Activated T-cell treated with anti-CD3 and anti-CD28 coated beads for 1 hour (primary cell): ENCODE data around the gene RNF32.

Experiments
- DNase-seq: peaks from one replicate; pipeline ENCODE4 v3.0.0-alpha.2; 2020; ENCODE audit warnings: low read depth

RNF32 gene

DNA sequence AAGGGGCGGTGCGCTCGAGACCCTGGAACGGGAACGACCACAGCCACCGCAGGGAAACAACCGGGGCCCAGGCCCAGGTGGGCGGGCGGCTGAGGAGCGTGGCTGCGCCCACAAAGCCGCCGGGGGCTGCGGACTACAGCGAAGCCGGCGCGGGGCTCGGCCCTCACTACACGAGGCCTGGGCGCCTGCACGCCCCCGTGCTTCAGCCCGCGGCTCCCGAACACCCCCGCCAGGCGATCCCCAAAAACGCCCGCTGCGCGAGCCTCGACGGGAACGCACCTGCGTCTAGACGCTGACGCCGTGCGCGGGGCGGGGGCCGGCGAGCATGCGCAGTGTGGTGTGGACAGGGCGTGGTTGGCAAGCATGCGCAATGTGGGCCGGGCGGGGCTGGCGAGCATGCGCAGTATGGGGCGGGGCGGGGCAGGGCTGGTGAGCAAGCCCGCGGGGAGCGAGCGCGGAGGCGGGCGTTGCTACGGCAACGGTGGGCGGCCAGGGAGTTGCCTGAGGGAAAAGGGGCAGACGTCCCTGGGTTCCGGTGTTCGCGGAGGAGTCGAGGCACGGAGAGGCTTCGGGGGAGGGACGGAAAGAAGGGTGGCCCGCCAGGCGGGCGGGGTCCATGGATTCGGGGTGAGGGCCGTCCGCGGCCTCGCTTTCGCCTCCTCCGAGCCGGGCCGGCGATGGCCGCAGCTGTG, at the start of gene RNF32:
Gene RNF32 (plus strand): TSS at position 518 of the 692 bp plus-strand sequence. CDS start 3,104 bp downstream, outside the sequence.
- peak; percentile 99 for DNase-seq

DNA sequence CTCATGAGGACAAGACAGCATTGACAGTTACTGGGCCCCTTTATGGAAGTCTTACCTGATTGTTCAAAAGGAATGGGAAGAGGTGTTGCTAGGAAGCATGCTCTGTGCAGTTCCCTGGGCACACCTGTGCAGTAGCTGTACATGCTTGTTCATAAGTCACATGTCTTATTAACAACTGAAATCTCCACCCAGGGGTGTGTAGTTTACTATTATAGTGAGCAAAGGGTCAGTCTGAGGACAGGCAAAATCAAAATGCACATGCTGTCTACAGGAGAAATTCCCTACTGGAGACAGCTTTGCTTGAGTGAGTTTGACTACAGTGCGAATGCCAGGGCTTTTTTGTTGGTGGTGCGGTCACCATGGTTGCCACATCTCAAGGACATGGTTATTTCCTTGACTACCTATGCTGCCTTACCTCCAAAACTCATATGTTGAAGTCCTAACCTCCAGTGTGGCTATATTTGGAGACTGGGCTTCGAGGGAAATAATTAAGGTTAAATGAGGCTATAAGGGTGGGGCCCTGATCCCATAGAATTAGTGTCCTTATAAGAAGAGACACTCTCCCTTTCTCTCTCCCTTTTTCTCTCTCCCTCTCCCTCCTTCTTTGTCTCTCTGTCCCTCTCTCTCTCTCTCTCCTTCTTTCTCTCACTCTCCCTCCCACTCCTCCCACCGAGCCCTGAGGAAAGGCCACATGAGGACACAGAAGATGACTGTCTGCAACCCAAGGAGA, 48.3 kb upstream of the RNF32 start:
- no peak for DNase-seq

DNA sequence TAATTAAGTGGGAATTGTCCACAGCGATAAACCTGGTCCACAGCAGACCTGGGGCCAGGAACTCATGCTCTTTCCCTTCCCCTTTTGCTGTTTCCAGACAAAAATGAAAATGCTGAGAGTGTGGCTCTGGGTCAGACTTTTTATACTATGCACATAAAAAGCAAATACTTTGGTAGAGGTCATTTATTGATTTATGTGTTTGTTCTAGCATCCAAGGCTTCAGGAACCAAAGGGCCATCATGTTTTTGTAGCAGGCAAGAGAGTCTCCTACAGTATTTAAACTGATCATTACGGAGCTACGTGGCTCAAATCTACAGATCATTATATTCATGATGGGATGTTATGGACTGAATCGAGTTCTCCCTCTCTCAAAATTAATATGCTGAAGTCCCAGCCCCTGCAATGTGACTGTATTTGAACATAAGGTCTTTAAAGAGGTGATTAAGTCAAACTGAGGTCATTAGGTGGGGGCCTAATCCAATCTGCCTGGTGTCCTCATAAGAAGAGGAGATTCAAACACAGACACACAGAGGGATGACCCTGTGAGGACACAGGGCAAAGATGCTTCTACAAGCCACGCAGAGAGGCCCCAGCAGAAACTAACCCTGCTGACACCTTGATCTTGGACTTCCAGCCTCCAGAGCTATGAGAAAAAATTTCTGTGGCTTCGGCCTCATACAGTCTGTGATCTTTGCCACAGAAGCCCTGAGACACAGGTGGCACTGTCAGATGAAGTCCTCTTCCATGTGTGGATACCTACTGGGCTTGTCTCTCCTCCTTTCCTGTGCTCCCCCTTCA, 46.1 kb upstream of the RNF32 start:
- no peak for DNase-seq

DNA sequence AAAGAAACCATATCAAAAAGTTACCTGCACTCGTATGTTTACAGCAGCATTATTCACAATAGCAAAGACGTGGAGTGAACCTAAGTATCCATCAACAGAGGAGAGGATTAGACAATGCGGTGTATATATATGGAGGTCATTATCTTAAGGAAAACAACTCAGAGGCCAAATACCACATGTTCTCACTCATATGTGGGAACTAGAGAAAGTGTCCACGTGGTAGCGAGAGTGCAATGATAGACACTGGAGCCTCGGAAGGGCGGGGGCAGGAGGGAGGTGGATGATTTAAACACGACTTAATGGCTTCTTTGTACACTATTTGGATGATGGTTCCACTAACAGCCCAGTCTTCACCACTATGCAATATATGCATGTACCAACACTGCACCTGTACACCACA, 40.1 kb upstream of the RNF32 start:
- DNase-seq, result no peak

DNA sequence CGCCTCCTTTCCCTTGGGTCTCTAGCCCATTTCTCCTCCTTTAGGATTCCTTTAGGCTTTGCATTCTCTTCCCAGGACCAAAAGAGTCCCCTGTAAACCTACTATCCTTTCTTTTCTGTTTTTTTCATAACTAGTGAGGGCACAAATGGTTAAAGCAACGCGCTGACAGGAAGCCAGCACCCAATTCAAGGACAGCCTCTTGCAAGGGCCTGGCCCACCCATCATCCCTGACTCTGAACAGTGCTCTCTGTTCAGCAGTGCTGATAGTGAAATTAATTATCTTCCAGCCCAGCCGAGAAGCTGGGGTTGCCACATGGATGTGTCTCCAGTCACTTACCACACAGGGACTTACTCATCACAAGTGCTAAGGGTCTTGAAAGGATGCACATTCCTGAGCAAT, 38.3 kb upstream of the RNF32 start:
- no peak for DNase-seq

DNA sequence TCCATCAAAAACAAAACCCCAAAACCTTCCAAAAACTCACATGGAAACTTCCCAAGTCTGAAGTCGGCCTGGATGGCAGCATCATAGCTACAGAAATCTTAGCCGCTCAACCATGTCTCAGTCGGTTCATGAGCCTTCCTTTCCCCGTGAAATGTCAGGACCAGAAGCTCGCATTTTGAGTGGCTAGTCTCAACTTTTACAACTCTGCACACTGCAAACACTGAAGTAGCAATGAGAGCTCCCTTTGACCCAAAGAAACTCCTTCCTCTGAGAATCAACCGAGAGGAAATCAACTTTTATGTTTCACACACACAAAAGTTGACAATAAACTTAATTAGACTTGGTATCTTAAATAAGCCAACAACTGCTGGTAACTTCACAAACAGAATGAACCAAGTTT, 37.6 kb upstream of the RNF32 start:
- DNase-seq, result no peak

DNA sequence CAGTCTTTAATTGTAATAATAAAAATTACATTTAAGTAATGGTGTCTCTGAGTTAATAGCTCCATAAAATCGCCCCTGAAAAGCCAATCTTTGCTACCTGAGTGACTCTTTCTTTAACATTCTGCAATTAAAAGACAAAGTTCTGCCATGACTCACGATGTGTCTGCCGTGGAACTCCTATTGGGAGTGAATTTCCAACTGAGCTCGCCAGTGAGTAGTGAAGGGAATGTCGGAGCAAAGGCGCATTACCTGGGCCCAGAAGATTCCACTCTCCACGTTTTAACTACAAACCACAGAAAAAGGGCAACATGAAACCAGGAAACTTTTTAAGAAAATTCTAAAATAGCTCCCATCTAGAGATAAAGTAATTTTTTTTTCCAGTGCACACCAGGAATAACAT, 36.9 kb upstream of the RNF32 start:
- no peak for DNase-seq

DNA sequence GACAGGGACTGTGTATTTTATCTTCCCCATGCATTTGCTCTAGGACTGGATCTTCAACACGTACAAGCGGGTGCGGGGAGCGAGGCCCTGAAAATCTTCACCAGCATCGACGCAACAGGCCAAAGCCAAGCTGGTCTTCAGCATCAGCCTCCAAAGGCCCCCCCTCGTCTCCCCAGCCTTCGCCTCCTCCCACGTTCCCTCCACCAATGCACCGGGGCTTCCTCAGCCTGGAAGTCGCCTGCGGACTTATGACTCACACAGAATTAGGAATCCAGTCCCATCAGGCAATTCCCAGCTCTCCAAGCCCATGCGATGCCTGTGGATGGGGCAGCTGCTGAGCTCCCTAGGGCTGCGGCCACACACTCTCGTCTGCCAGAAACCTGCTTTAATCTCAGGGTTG, 36.3 kb upstream of the RNF32 start:
- no peak for DNase-seq

DNA sequence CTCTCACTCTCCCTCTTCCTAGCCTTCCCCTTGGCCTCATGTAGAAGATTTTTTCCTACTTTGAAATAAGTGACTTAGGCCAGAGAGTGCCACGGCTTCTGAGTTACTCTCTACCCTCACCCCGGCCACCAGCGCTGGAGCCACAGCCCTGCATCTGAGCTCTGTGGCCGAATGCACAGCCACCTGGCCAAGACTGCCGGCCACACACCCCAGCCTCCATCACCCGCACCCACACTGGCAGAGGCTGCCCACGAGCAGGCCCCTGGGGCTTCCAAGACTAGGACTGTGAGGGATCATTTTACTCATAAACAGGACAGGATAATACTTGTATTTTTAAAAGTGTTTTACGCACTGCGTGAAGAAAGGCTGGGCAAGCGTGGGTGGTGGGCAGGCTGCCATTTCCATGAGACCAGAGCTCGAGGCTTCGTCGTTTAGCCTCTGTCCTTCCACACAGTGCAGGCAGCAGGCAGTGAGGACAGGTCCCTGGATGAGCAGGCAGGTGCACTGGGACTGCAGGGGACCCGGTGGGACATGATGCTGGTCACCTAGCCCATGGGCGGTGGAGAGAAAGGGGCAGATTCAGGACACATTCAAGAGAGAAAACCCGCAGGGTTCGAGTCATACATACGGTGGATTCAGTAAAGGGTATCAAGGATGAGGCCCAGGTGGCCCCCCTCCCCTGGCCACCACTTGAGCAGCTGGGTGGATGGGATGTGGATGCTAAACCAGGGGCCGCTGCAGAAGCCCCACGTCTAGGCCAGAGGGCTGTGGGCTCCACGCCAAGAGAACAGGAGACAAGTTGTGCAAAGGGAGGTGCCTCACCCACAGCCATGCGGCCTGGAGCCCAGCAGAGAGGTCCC, 35.5 kb upstream of the RNF32 start:
- DNase-seq, result no peak

DNA sequence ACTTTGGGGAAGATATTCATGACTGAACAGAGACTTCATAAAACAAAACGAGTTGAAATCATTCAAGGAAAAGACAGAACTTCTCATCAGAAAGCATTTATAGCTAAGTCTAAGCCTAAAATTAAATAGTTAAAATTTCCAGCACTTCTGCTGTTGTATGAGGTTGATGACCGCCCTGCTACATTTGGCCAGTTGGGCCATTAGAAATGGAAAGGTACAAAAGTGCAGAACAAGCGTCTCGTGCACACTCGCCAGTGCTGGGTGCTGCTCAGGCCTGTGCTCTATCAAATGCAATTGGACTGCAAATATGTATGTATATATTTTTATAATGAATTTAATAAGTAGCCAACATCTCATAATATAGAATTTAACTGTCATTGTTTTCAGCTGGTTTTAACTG, 34.4 kb upstream of the RNF32 start:
- no peak for DNase-seq

DNA sequence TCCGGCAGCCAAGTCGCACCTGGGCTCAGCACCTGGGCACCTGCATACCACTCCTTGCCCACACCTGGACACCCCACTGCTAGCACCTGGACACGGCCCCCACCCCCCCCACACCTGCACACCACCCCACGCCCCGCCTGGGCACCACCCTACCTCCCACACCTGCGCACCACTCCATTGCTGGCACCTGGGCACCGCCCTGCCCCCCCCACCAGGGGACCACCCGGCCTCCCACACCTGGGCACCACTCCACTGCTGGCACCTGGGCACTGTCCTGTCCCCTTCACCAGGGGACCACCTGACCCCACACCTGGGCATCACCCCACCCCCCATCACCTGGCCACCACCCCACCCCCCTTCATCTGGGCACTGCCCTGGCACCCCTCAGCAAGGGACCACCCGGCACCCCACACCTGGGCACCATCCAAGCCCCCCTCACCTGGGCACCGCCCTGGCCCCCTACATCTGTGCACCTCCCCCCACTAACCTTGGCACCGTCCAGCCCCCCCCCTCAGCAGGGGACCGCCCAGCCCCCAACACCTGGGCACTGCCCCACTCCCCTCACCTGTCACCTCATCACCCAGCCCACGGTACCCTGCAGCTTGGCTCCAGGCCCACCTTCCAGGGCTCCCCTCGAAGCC, 33.8 kb upstream of the RNF32 start:
- no peak for DNase-seq

DNA sequence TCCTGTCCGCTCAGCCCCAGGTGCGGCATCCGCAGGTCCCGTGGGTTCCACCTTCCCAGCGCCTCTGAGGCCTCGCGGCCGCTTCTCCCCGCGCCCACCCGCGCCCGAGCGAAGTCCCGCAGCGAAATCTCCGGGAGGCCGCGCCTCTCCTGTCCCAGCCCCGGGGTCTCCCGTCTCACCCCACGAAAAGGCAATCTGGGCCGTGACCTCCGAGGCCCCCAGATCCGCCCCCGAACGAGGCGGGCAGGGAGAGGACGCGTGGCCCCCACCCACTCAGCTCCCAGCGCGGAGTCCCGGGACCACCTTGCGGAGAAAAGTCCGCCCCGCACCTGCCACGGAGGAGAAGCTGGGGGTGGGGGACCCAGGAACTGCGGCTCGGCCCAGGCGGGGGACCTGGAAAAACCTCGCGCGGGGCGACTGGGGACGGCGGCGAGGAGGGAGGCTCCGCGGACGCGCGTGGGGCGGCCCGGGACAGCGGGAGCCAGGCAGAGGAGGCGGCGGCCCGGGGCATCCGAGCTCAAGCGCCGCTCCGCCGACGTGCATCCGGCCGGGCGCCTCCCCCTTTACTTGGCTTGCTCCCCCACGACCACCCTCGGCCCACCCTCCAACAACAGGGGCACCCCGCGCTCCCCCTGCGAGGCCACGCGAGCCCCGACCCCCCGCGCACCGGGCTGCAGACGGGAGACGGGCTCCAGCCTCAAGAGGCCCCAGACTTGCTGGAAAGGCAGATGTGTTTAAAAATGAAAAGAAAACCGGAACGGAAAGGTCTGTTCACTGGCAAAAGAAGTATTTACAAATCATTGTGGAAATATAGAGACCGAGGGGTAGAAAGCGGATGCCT, 33.0 kb upstream of the RNF32 start:
- no peak for DNase-seq

DNA sequence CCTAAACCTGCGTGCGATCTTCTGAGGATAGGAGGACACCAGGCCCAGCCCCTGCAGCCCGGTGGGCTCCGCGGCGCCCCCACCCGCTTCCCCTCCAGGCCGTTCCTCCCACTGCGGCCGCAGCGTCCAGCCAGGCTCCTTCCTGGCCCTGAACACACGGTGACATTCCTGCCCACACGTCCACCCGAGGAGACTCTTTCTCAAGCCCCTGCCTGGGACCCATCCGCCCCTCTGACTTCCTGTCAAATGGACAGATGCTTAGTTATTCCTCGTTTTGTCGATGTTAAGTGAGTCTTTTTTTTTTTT, 32.4 kb upstream of the RNF32 start:
- DNase-seq, result no peak

DNA sequence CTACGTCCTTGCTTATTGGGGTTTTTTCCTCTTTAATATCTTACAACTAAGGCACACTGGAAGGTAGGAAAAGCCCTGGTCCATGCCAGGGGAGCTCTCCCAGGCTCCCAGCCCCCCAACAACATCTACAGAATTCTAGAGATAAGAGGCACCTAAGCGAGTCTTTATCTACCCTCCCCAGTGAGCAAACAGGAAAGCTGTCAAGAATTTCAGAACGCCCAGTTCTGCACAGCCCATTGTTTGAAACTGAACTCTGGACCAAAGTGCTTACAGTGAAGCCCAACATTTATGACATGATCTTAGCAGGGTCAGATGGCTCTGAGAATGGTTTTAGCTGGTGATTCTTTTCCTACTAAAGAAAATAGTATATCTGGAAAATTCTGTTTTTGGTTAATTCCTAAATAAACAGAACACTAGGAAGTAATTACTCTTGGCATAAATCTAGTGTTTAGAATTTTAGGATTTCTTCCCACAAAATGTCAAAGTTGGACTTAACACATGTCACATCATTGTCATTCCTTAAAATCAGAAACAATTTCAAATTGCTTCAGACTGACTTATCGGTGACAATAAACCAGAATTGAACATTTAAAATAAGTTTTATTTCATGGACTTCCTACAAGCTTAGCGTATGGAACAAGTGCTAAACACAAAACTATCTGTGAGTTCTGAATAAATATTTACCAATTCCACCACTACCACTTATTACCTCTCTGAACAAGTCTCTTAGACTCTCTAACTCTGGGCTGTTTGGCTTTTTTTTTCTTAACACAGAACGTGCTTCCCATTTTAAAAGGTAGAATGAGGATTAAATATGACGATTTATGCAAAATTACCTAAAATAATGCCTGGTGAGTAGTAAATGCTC, 31.3 kb upstream of the RNF32 start:
- DNase-seq, result no peak

DNA sequence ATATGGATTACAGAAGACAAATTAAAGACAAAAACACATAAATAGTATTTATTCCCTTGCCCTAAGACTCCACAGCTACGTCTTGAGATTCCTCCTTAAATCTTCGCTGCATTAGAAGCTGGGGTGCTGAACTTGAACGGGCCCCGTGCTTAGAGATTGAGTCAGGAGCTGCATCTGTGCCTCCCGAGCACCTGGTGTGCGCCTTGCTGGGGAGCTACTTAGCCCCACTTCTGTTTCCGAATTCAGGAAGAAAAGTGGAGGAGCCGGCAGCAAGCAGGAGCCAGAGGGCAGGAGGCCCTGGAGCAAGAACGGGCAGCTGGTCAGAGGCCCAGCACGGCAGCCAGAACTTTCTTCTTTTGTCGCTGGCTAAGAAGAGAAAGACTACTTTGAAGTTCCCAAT, 30.4 kb upstream of the RNF32 start:
- no peak for DNase-seq

DNA sequence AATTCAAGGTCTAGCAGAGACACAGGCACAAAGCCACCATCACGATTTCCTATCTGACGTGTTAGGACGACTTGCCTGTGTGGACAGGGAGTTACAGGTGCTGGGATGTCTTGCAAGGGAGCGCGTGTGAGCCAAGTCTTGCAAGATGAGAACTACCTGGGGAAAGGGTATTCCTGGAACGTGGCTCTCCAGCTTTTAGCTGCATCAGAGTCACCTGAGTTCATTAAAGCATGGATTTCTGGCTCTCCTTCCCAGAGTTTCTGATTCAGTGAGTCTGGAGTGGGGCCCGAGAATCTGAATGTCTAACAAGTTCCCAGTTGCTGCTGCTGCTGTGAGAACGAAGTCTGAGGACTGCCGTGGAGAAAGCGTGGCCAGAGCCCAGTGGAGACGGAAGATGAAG, 30.0 kb upstream of the RNF32 start:
- no peak for DNase-seq

DNA sequence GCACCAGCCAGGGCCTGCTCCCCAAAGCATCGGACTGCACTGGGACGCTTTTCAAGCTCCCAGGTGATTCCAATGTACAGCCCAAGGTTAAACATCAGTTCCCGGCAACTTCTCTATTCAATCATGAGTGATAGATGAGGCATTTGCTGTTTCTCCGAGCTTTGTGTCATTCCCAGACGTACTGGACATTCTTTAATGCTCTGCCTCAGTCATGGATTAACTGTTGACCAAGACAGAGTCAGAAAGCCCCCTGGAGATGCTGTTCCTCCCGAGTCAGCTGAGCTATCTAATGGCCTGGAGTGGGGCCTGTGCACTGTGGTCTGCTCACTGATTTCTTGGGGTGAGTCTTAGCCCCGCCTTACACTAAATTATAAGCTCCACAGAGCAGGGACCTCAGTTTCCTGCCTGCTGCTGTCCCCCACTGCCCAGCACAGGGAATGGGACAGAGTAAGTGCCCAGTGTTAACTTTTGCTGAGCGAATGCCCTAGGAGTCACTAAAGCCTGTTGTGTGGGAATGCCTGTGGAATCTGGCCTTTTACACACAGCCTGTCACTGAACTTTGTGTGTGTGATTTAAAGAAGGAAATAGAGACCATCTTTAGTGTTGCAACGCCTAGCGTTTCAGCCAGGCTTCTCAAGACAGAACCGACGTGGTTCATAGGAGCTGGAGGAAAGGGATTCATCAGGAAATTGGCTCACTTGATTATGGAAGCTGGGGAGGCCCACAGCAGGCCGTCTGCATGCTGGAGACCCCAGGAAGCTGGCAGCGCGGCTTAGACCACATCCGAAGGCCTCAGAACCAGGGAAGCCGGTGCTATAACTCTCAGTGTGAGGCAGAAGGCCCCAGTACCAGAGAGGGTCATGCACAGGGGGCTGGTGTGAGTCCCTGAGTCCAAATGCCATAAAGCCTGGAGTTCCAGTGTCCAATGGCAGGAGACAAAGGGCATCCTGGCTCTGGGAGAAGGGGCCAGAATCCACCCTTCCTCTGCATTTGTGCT, 29.3 kb upstream of the RNF32 start:
- no peak for DNase-seq

DNA sequence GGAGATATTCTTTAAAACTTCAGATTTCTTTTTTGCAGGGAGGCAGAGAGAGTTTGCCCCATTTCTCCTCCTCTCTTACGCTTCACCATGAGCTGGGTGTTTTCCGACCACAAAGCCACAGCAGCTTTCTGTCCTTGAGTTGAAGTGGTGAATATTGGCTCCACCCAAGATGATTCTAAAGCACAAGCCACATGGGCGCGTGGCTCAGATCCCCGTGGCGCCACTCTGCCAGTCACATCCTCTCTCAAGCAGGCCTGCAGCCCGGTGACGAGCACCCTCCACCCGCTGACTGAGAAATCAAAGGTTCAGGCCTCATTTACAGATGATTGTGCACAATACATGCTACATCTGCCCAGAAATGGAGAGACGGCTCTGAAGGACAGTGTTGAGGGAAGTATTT, 27.6 kb upstream of the RNF32 start:
- DNase-seq, result peak; percentile 54
